Stimulated activated naive CD4-positive, alpha-beta T cell treated with Interleukin-2 at 50 U/mL for 16 hours (primary cell): Measurements from ENCODE around the gene PPM1G.

Experiments used
- DNase-seq: peaks from one replicate; lab custom pipeline; 2025; lab: John Stamatoyannopoulos, UW

The PPM1G gene

DNA sequence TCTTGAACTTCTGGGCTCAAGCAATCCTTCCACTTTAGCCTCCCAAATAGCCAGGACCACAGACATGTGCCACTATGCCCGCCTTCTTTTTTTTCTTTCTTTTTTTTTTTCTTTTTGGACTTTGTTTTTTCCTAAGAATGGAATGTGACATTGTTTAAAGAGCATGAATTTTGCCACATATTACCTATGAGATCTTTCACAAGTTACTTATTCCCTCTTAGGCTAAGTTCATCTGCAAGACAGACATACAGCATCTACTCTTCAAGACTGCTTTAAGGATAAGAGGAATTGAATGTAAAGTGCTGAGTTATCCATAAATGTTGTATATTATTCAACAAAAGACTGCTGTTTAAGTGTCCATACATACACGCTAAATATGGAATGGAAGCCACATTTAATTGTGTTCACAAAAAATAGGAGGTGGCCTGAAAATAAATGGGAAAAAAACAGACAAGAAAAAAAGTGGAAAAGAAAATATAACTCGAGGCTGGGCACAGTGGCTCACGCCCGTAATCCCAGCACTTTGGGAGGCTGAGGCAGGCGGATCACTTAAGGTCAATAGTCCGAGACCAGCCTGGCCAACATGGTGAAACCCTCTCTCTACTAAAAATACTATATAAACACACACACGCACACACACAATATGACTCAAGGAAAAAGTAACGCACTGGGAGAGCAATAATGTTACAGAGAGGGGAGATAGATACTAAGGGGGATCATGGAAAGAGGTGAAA, 3.2 kb upstream of the PPM1G start:
- DNase-seq: no peak

DNA sequence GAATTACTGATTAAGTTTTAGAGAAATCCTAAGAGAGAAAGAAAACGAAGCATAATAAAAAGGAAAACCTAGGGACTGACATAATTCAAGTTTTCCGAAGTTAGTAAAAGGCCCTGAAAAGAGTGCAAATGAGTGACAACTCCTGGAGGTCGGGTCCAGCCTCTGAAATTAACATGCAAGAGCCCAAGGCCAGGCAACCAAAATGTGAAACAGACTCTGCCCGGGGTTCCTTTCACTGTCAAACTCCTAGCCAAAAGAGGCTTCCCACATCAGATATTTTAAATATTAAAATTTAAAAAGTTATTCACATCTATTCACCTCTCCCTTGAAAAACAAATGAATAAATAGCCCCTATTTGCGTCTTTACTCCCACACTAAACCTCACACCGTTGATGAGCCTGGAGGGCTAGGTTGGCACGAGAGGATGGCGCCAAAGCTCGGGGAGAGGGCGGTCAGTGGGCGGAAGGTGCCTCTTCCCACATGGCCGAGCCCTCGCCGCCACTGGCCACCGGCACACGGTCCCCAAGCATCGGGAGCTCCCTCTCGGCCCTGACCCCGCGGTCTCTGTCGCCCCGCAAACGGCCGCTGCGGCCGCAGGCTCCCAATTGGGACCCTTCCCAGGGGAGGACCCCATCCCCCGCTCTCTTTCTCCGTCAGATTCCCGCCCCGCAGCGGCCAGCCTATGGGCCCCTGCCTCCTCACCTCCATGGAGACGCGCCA, 630 bp downstream of the PPM1G start:
- peak; percentile 24 for DNase-seq

DNA sequence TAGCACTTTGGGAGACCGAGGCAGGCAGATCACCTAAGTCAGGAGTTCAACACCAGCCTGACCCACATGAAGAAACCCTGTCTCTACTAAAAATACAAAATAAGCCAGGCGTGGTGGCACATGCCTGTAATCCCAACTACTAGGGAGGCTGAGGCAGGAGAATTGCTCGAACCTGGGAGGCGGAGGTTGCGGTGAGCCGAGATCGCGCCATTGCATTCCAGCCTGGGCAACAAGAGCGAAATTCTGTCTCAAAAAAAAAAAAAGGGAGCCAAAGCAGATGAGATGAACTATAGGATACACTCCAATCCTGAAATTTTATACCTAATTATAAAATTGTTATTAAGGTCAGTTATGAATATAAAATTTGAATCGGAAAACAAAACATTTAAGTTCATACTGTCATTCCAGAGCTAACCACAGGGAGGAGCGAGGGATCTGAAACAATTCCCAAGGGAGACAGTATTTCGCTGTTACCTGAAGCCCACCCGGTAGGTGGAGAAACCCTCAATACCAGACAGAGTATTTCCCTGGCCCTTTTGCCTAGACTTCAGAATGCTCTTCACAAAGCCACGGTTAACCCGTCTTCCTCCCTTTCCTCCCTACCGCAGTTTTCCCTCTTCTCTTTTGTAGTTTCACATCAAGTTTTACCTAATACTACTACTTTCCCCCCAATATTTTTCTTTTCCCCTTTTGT, 1.4 kb downstream of the PPM1G start:
- DNase-seq: no peak

DNA sequence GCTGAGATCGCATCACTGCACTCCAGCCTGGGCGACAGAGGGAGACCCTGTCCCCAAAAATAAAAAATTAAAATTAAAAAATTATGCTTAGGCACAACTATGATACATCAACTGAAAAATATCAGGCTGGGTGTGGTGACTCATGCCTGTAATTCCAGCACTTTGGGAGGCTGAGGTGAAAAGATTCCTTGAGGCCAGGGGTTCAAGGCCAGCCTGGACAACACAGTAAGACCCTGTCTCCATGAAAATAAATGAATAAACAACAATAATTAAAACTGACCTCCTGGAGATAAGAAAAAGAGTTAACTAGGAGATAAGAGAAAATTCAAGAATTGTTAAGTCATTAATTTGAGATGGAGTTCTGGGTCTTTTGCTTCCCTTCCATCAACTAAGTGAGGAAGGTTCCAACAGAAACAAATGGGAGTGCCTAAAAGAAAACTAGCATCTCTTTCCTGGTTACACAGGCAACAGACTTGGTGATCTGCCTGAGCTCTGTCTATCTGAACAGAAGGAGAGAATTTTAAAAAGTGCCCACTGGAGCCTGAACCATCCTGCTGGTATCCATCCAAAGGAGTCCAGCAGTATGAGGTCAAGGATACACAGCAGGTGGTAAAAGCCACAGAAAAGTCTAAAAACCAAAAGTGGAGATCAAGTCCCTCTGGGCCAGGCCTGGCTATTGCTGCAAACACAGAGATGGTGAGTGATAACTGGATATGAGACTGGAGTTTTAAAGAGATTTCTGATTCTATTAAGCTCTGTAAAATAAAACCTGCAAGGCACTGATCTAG, 8.8 kb downstream of the PPM1G start:
- DNase-seq: no peak

DNA sequence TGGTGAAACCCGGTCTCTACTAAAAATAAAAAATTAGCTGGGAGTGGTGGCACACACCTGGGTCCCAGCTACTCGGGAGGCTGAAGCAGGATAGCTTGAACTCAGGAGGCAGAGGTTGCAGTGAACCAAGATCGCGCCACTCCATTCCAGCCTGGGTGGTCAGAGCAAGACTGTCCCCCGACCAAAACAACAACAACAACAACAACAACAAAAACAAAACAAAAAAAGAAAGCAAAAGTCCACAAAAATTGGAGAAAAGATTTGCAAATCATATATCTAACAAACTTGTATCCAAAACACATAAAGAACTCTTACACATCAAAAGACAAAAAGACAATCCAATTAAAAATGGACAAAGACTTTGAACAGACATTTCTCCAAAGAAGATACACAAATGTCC, 10.4 kb downstream of the PPM1G start:
- no peak for DNase-seq

DNA sequence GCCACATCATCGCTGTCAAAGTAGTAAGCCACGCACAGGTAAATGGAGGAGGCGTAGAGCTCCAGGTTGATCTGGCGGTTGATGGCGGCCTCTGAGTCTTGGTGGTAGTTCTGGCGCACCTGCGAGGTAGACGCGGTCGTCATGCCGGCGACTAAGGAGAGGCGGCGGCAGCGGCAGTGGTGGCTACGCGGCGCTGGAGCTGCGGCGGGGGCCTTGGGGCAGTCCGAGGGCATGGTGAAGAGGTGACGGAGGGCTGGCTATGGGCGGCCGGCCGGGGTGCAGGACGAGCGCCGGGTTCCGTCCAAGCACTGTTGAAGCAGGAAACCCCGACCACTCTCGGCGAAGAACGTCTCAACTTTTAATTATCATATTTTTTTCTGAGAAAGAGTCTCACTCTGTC, 16.2 kb downstream of the PPM1G start:
- no peak for DNase-seq

DNA sequence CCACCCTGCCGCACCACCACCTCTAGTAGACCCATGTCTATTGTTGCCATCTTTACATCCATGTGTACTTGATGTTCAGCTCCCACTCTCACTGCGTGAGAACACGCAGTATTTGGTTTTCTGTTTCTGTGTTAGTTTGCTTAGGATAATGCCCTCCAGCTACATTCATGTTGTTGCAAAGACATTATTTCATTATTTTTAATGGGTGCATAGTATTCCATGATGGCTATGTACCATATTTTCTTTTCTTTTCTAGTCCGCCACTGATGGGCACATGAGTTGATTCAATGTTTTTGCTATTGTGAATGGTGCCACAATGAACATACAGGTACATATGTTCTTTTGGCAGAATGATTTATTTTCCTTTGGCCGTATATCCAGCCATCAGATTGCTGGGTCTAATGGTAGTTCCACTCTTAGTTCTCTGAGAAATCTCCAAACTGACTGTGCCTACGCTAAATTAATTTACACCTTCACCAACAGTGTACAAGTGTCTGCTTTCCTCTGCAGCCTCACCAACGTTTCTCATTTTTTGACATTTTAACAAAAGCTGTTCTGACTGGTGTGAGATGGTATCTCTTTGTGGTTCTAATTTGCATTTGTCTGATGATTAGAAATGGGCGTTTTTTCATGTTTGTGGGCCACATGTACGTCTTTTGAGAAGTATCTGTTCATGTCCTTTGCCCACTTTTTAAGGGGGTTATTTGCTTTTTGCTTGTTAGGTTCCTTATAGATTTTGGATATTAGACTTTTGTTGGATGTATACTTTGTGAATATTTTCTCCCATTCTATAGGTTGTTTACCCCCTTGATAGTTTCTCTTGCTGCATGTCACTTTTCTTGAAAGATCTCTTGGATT, 18.3 kb downstream of the PPM1G start:
- DNase-seq: no peak

DNA sequence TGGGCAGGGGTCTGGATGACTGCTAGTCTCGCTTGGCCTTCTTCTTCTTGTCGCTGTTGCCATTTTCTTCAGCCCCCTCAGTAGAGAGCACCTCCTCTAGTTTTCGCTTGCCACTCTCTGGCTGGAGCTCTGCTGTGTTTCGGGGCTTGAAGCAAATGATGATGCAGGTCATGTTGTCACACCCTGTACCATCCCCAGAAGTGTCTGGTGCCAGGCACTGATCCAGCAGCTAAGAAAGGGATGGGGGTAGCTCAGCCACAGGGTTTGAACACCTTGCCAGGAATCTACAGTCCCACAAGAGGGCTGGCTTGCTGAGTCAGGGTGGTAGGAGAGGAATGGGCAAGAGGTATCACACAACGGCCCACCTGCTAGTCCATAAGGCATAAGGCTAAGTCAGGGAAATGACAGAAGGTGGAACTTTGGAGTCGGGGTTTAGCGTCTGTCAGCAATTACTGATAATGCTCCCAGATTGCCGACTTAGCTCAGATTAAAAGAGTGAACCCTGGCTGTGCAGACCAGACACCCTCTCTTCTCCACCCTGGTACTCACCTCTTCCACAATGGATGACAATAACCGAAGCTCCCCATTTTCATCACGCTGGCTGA, 27.7 kb downstream of the PPM1G start:
- no peak for DNase-seq

DNA sequence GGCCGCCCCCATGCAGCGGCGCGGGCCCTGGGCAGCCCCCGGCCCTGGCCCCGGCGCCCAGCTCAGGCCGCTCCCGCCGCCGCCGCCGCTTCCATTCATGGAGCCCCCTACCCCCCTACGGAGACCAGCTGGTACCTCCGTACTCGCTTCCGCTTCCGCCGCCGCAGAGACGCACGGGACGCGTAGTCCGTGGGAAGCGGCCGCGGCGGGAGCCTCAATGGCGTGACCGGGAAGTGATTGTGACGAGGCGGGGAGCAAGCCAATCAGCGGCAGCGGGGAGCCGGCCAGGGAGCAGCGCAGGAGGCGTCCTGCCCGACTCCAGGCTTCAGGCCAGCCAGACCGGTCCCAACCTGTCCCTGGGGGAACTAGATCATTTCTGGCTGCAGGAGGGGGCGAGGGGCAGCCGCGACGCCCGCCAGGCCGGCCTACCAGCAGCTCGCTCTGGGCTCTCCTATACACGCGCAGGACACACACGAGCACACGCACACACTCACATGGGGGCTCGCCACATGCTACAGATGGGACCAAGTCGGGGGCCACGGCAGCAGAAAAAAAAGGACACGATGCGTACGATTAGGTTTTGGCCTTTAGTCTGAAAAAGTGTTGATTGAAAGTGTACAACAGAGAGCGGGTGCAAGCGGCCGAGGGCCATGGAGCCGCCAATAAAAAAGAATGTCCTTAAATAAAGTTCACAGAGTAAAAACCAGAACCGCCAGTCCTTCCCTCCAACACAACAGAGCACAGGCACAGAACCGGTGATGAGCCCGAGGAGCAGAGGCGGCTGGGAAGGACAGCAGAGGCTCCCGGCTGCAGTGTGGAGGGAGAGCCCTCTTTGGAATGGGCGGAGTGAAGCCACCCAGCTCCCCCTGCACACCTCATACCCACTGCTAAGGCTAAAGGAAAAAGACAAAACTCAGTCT, 28.5 kb downstream of the PPM1G start, which contains the start of gene ZNF513:
TSS of gene ZNF513 (minus strand) at position 109 of the 920 bp plus-strand sequence. CDS start 208 bp downstream, outside the sequence.
- peak; percentile 83 for DNase-seq

DNA sequence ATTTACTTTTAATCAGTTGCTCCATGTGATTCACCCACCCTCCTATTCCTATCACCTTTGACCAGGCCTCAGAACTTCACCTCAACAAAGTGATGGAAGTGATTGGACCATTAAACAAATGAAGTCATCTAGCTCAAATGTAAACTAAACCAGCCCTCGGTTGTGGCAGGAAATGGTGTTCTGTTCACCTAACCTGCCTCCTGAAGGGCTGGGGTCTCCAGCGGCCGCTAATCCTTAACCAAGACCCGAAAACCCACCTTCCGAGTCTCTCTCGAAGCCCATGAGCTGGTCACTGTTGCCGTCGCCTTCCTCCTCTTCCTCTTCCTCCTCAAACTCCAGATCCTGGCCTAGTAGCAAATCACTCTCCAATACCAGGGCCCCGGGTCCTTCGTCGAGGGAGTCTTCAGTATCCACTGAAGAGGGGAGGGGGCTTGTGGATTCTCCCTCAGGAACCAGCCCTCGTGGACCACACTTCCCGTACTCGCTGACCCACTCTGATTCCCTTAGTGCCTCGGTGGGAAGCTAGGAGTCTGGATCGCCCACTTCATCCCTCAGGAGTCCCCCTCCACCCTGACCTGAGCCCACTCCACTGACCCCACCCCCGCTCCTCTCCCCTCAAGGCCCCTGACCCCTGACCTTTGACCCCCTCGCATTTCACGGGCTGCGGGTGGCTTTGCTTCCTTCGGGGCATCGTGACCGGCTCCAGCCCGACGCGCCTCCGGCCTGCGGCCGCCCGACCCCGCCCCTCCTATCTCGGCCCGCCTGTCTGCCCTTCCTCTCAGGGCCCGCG, 29.4 kb downstream of the PPM1G start:
- DNase-seq: peak; percentile 63

DNA sequence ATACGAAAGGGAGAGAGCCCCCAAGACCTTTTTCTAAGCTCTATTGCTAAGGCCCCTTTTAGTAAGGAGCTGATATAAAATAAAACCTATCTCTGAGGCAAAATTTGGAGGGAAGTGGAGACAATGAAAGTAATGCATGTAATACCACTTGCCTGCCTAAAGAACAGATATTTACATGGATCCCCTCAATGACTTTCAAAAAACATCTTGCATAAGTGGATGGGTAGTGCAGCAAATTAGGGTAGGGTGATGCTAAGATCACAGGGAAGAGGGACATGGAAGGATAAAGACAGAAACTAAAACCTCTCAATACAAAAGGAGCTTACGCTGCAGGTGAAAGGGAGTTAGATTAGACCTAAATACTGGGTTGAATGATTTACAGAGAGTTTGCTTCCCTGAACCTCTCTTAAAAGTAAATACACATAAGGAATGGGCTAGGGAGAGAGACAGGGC, 30.0 kb downstream of the PPM1G start:
- DNase-seq: no peak

DNA sequence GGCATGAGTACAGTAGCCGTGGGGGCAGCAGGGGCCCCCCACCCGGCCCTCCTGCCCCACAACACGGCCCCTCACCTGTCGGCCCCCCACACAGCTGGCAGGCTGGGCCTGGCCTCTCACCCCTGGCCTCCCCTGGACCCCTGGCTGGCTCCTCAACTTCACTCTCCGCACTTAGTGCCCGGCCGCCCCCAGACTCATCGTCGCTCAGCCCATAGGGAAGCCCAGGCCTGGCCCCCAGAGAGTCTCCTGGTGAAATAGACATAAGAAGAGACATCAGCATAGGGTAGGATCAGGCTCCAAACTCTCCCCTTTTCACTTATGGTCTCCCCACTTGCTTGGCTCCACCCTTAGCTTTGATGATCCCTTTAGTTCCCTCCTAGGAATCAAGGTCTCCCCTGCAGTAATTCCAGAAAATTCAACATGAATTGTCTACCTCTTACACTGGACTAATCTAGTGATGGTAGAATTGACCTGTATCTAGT, 30.5 kb downstream of the PPM1G start:
- DNase-seq: no peak

DNA sequence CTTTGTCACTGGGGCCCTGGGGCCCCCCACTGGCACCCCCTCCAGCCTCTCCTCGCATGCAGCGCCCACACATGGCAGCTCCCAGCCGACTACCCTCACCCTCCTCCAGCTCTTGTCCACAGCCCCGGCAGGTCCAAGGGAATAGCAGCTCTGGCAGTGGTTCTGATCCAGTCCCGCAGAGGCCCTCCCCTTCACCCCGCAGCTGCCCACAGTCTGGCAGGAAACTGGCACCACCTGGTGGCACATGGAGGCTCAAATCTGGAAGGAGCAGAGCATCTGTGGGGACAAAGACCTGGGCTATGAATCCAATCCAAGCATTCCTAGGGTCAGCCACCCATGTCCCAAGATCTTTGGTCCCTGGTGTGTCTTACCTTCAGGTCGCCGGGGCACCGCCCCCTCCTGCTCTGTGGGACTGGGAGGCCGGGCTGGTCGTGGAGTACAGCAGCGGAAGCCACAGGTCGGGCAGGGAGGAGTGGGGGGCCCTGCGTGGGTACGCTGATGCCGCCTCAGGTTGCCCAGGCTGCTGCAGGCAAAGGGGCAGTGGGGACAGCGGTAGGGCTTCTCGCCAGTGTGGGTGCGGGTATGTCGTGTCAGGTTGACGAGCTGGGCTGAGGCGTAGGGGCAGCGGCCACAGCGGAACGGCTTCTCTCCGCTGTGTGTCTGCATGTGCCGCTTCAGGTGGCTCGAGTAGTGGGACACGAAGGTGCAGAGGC, 31.1 kb downstream of the PPM1G start:
- DNase-seq: no peak

DNA sequence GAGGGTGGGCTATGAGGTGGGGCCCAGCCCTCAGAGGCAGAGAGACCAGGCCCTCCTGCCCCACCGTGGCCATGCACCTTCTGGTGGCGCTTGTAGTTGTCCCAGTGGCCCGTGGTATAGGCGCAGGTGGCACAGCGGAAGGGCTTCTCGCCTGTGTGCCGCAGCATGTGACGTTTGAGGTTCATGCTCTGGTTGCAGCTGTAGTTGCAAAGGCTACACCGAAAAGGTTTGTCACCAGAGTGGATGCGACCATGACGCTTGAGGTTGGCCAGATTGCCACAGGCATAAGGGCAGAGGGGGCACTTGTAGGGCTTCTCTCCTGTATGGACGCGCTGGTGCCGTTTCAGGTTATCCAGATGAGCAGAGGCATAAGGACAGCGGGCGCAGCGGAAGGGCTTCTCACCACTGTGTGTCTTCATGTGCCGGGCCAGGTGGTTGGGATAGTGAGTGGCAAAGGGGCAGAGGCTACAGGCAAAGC, 31.7 kb downstream of the PPM1G start:
- DNase-seq: no peak

DNA sequence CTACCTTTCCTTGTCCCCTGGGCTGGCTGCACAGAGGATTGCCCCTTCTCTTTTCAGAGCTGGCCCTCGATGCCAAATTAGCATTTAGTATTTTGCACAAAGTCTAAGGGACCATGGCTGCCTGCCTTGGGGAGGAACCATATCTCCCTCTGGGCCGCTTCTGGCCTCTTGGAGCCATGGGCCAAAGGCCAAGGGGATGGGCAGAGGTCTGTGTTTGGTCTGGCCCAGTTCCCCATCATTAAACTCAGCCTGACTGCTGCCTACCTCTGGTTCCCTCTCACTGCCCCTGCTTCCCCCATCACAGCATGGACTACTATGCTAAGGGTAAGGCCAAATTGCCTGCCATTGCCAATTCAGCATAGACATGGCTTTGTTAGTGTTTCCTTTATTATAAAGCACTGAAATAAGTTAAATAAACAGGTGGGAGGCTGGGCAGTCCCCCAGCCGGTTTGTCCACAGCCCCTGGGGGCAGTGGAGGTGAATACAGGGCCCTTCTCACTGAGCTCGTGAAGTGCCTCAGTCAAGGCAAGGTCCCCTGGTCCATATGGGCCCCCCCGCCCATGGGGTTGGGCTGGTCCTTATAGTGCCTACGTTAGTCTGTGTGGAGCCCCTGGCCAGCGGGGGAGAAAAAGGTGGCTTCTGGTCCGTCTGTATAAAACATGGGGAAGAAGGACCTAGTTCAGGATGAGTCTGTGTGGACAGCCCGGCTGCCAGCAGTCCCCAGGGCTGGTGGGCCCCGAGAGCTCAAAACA, 32.3 kb downstream of the PPM1G start:
- DNase-seq: no peak

DNA sequence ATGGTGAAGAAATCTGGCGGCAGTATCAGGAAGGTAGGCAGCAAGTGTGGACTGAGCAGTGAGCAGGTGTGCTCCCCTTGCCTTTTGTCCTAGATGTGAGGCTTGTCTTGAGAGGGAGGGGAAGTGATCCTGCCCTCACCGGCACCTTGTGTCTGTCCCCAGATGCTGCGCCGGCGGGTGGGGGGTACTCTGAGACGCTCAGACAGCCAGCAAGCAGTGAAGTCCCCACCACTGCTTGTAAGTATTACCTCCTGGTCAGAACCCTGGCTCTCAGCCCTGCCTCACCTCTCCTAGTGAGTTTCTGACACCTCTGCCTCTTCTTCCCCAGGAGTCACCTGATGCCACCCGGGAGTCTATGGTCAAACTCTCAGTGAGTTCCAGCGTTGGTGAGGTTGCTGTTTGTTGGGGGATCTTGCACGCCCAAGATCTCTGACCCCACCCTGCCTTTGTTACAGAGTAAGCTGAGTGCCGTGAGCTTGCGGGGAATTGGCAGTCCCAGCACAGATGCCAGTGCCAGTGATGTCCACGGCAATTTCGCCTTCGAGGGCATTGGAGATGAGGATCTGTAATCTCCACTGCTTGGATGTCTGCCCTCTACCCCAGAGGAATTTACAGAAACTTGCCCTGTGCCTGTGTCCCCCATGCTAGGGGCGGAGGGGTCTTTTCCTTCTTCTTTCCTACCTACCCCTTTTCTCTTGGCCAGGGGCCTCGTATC, 33.1 kb downstream of the PPM1G start:
- no peak for DNase-seq
